ENCODE results near the gene GCAT.

GRCh38 chr22:37862570-37863325, 55.0 kb downstream of the GCAT start:
- TF ChIP-seq CTCF (conservative IDR thresholded peaks at IDR 0.05), result no peak
- TF ChIP-seq EZH2 (IDR thresholded peaks at IDR 0.05; ENCODE audit: low read depth), result no peak

Measured in PC-9 (cell line).